PC-9 (cell line): ENCODE measurements around the gene SMIM11.

ENCODE experiments used
- CTCF ChIP-seq: fragments of 200-600 bp; sonication (generic); conservative IDR thresholded peaks from 2 replicates; pipeline ENCODE4 v1.6.1; 2017; ENCODE audit warnings: mixed run types, antibody characterized with exemption, mild to moderate bottlenecking, moderate library complexity
- EZH2 ChIP-seq: fragments of 200-600 bp; sonication (generic); IDR thresholded peaks from 2 replicates; pipeline ENCODE4 v1.8.0; 2017; ENCODE audit warnings: antibody characterized with exemption, low read depth

DNA sequence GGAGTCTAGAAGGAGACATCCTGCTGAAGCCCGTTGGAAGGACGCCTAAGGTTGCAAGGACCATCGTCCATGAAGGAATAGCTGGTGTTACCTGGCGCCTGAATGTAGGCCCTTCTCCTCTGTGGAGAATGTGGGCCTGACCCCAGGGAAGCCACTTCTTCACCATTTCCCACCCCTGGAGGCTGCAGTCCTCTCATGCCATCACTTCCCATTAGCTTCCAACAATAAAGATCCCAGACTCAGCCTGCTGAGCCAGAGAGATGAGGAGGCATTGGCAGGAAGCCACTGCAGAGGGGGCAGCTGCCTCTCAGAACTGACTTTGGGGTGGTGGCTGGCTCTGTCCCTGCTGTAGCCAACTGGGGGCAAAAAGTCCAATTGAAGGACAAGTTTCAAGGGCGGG is 32.8 kb upstream of the SMIM11 start:
- TF ChIP-seq CTCF (no peak), EZH2 (no peak)
